Measurements from ENCODE around the gene WDR35. TPM values are rescaled to one million over a fixed set of nuclear protein-coding genes. Genes with fewer than 3 reads are reported as not detected.

The WDR35 gene
- total RNA-seq, 2 donors from 2014 or later = 6.7 to 8.9 TPM

DNA sequence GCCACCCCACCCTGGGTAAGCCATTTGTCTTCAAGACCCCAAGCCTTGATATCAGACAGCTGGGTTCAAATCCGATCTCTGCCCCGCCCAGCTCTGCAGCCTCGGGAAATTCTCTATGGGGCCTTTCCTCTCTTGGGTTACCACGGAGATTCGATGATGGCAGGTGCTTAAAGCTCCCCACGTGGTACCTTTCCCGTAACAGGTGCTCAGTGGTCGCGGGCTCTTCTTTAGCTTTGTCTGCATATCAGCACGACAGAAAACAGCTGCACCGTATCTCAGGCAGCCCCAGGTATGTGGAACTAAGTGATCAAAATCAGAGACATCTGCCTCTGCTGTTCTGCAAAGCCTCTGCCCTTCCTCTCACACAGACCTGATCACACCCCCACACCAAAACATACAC, 125.5 kb downstream of the WDR35 start:
- Histone ChIP-seq H3K36me3 (replicated peaks in 1 of 2; ENCODE audit: insufficient read depth in 1 of 2, low read depth in 2 of 2) (no peaks in the 10 kb centered on the region), H3K27me3 (no peaks in the 10 kb centered on the region), H3K9me3 (no peaks in the 10 kb centered on the region), H3K4me3 (no peak overlapping the region), H3K27ac (no peak overlapping the region), H3K4me1 (peaks cover 19% of the 10 kb centered on the region)
- intact Hi-C loops (cut with DNase I) = loop anchor here (5.0 kb wide), 1 partner anchor 1337 kb away; no protein-coding TSS in a partner anchor
- no peak for TF ChIP-seq POLR2A (IDR thresholded peaks at IDR 0.05)
- TF ChIP-seq, protein P1, sequence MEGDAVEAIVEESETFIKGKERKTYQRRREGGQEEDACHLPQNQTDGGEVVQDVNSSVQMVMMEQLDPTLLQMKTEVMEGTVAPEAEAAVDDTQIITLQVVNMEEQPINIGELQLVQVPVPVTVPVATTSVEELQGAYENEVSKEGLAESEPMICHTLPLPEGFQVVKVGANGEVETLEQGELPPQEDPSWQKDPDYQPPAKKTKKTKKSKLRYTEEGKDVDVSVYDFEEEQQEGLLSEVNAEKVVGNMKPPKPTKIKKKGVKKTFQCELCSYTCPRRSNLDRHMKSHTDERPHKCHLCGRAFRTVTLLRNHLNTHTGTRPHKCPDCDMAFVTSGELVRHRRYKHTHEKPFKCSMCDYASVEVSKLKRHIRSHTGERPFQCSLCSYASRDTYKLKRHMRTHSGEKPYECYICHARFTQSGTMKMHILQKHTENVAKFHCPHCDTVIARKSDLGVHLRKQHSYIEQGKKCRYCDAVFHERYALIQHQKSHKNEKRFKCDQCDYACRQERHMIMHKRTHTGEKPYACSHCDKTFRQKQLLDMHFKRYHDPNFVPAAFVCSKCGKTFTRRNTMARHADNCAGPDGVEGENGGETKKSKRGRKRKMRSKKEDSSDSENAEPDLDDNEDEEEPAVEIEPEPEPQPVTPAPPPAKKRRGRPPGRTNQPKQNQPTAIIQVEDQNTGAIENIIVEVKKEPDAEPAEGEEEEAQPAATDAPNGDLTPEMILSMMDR (IDR thresholded peaks at IDR 0.05) = no peak
- ATAC-seq (no peak), DNase-seq (no peak)
- 48 to 56% methylated on average over 10 to 11 of the region's 11 CpGs for WGBS, 2 donors

DNA sequence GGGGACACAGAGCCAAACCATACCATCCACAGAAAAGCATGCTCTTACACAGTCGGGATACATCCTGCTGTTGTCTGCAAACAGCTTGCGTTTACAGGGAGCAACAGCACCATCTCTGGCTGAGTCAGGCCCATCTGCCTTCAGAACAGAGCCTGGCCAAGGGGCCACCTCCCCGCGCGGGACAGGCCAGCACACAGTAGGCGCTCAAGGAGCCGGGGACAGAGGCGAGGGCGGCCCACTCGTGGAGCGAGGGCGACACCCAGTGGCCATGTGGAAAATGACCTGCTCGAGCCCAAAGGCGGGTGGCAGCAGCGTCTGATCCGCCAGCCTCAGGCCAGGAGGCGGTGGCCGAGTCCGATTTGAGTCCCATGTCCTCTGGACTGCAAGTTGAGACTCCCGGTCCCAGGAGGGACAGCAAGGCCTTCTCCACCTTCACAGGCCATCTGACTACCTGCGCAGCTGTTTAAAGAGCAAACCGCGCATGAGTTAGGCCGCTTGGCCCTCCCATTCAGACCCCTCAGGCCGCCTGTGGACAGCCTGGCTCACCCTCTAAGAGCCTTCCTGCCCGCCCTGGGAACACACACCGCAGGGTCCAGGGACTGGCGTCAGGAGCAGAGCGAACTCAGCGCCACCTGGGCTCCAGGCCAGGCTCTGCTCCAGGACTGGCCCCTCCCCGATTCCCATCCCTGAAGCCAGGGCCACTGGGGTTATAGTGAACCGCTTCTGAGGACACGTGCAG, 126.4 kb downstream of the WDR35 start:
- Histone ChIP-seq H3K4me3 (no peak overlapping the region), H3K27ac (no peak overlapping the region), H3K36me3 (replicated peaks in 1 of 2; ENCODE audit: insufficient read depth in 1 of 2, low read depth in 2 of 2) (no peaks in the 10 kb centered on the region), H3K27me3 (no peaks in the 10 kb centered on the region), H3K4me1 (peaks cover 10% of the 10 kb centered on the region), H3K9me3 (no peaks in the 10 kb centered on the region)
- intact Hi-C loops (cut with DNase I) = loop anchor here (5.0 kb wide), 1 partner anchor 1336 kb away; no protein-coding TSS in a partner anchor
- 12 to 46% methylated on average over 3 to 33 of the region's 33 CpGs for WGBS, 2 donors
- DNase-seq = peak; percentile 65 to 77 (median 68)
- peak; percentile 80 for ATAC-seq
- TF ChIP-seq, protein P1 (IDR thresholded peaks at IDR 0.05) = peak; percentile 88 to 98 (median 92)
- no peak for TF ChIP-seq POLR2A (IDR thresholded peaks at IDR 0.05)

DNA sequence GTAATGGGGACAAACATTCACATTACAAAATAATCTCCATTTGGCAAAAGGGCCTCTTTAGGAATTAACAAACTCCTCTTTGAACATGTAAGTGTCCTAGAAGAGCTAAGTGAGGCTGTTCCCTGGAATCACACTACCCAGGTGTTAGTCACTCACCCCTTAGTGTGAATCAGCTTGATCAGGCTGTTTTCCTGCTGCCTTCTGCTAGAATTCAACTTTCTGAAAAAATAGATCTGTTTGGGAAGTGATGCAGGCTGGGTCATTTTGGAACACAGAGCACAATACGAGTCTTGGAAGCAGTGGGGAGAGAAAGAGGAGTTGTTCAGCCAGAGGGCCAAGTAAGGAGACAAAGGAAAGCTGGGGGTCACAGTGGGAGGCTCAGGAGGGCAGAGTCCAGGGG, 128.1 kb downstream of the WDR35 start:
- H3K27ac ChIP-seq = no peak overlapping the region
- H3K36me3 ChIP-seq (replicated peaks in 1 of 2; ENCODE audit: insufficient read depth in 1 of 2, low read depth in 2 of 2) = no peaks in the 10 kb centered on the region
- H3K9me3 ChIP-seq = no peaks in the 10 kb centered on the region
- DNase-seq (no peak), ATAC-seq (no peak)
- H3K27me3 ChIP-seq = no peaks in the 10 kb centered on the region
- WGBS, 2 donors = 83 to 93% methylated on average over 1 of the region's 1 CpG
- intact Hi-C loops (cut with DNase I) = loop anchor here (5.0 kb wide), 1 partner anchor 1335 kb away; no protein-coding TSS in a partner anchor
- H3K4me3 ChIP-seq = no peak overlapping the region
- peaks cover 8% of the 10 kb centered on the region for H3K4me1 ChIP-seq
- TF ChIP-seq POLR2A (IDR thresholded peaks at IDR 0.05) = no peak
- TF ChIP-seq, protein P1 (IDR thresholded peaks at IDR 0.05) = no peak

Other genes with a start within 250 kb of the WDR35 start
- 1 to 10 TPM; 2.0 to 9.3 TPM for gene TTC32, start 88.1 kb downstream of the WDR35 start, total RNA-seq
- gene MATN3, start 22.6 kb upstream of the WDR35 start, total RNA-seq = not detected
- gene LAPTM4A, start 61.5 kb upstream of the WDR35 start, total RNA-seq = 100 to 1,000 TPM in 1 of 2 donors, 10 to 100 TPM in 1; 39.9 to 100 TPM
- 10 to 100 TPM; 24.7 to 53.2 TPM for gene SDC1, start 235.0 kb upstream of the WDR35 start, total RNA-seq

All from body of pancreas (tissue), 4 donors.